Activated CD4-positive, alpha-beta T cell treated with anti-CD3 and anti-CD28 coated beads, Interleukin-2, amount 10 ng/mL, durations not matched to agents 24 days and 14 days (primary cell): ENCODE data around the gene CXCL14. TPM values are rescaled to one million over a fixed set of nuclear protein-coding genes. Genes with fewer than 3 reads are reported as not detected.

ENCODE experiments used
- DNase-seq: peaks from one replicate; pipeline ENCODE4 v3.0.0; 2022
- H3K27ac Mint-ChIP-seq: one replicate; pipeline ENCODE4 v1.8.0; 2022; ENCODE audit warnings: mild to moderate bottlenecking, mixed read lengths
- H3K27me3 Mint-ChIP-seq: one replicate; pipeline ENCODE4 v1.8.0; 2022; ENCODE audit warnings: mixed read lengths
- H3K36me3 Mint-ChIP-seq: one replicate; pipeline ENCODE4 v1.8.0; 2022; ENCODE audit warnings: low read depth, mild to moderate bottlenecking, mixed read lengths
- H3K4me1 Mint-ChIP-seq: one replicate; pipeline ENCODE4 v1.8.0; 2021; ENCODE audit warnings: mixed read lengths
- H3K4me3 Mint-ChIP-seq: one replicate; pipeline ENCODE4 v1.8.0; 2022; ENCODE audit warnings: mild to moderate bottlenecking, moderate library complexity, mixed read lengths
- H3K9me3 Mint-ChIP-seq: one replicate; pipeline ENCODE4 v1.8.0; 2021; ENCODE audit warnings: mixed read lengths
- intact Hi-C: fragments of 100-400 bp; cut with micrococcal nuclease; formaldehyde crosslinking; loops from one replicate; pipeline ENCODE4 v1.15.1; 2023
- total RNA-seq: library from RNA; stranded (reverse); gene quantifications from 2 replicates; pipeline ENCODE4 v1.2.3, GENCODE V29; 2022

Gene CXCL14
- total RNA-seq, 1 donor from 2014 or later, result not detected

DNA sequence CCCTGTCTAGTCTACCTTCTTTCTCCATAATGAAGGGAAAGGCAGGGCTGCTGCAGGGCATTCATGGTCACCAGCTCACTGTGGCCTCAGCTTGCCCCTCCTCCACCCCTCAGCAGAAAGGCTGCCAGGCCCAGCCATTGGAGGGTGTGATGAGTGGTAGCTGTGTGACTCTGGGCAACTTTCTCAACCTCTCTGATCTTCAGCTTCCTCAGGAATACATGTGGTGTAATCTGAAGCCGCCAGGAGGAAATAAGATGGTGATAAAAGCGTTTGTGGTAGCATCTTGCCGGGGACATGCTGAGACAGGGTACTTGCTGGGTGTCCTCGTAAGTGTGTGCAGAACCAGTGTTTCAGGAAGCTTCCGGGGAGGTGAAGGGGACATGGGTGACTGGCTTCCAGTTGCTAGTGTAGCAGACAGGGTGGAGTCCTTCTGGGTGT lies 9.8 kb downstream of the CXCL14 start:
- Mint-ChIP-seq H3K4me3 (no peak overlapping the region), H3K36me3 (no peaks in the 10 kb centered on the region), H3K9me3 (no peaks in the 10 kb centered on the region), H3K4me1 (peaks cover 3% of the 10 kb centered on the region), H3K27me3 (peaks cover 8% of the 10 kb centered on the region), H3K27ac (no peak overlapping the region)
- intact Hi-C loops, result loop anchor here (5.0 kb wide), 1 partner anchor 102 kb away; no protein-coding TSS in a partner anchor
- no peak for DNase-seq

GRCh38 chr5:135568246-135568645 lies 10.5 kb downstream of the CXCL14 start:
- intact Hi-C loops, result loop anchor here (5.0 kb wide), 1 partner anchor 101 kb away; no protein-coding TSS in a partner anchor
- peaks cover 8% of the 10 kb centered on the region for H3K27me3 Mint-ChIP-seq
- no peak overlapping the region for H3K4me3 Mint-ChIP-seq
- no peak for DNase-seq
- no peak overlapping the region for H3K27ac Mint-ChIP-seq
- peaks cover 3% of the 10 kb centered on the region for H3K4me1 Mint-ChIP-seq
- no peaks in the 10 kb centered on the region for H3K36me3 Mint-ChIP-seq
- H3K9me3 Mint-ChIP-seq, result no peaks in the 10 kb centered on the region

GRCh38 chr5:135567661-135568060 lies 11.1 kb downstream of the CXCL14 start:
- no peaks in the 10 kb centered on the region for H3K9me3 Mint-ChIP-seq

DNA sequence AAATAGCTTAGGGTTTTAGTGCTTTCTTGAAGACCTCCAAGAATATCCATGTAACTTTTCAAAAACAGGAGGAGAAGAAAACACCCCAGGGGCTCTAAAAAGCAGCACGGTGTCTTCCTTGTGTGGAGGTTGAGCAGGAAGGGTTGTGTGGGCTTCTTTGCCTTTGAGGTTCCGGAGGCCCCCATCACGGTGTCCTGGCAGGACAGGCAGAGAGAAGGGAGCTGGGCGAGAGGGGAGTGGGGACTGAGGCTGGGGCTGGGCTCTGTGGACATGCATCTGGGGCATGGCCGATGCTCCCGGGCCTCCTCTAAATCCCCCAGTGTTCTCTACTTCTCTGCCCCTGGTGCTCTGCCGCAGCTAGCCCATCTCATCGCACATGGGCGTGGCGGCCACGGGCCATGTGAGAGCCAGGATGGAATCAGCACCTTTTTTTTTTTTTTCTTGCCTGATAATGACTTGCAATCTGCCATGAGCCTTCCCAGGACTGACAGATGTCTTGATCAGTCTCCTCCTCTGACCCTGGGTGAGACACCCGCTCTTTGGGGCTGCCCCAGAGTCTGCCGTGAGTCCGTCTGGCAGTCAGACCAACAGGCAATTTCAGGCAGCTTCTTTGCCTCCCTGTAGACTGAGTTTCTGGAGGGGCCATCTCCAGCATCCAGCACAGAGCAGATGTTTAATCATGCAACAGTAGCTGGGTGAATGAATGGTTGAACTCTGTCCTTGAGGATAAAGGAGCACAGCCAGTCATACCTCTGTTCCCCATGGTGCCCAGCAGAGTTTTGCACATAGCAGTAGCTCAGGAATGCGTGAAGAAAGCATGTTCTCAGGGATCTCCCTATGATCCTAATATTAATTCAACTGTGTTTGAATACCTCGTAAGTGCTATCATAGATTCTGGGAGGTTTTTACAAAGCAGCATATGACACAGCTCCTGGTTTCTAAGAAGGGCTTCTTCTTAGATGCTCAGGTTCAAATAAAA lies 12.1 kb downstream of the CXCL14 start:
- Mint-ChIP-seq H3K4me1 (peaks cover 3% of the 10 kb centered on the region), H3K27me3 (peaks cover 10% of the 10 kb centered on the region), H3K36me3 (no peaks in the 10 kb centered on the region), H3K27ac (no peak overlapping the region), H3K9me3 (no peaks in the 10 kb centered on the region), H3K4me3 (no peak overlapping the region)
- no peak for DNase-seq
- intact Hi-C loops, result loop anchor here (5.0 kb wide), 1 partner anchor 99 kb away; no protein-coding TSS in a partner anchor

More at GRCh38 chr5:135567661-135568060, 11.1 kb downstream of the CXCL14 start:
- H3K27ac Mint-ChIP-seq, result no peak overlapping the region
- no peak overlapping the region for H3K4me3 Mint-ChIP-seq
- intact Hi-C loops, result loop anchor here (5.0 kb wide), 1 partner anchor 100 kb away; no protein-coding TSS in a partner anchor
- H3K36me3 Mint-ChIP-seq, result no peaks in the 10 kb centered on the region
- H3K27me3 Mint-ChIP-seq, result peaks cover 8% of the 10 kb centered on the region
- DNase-seq, result no peak
- peaks cover 3% of the 10 kb centered on the region for H3K4me1 Mint-ChIP-seq

DNA sequence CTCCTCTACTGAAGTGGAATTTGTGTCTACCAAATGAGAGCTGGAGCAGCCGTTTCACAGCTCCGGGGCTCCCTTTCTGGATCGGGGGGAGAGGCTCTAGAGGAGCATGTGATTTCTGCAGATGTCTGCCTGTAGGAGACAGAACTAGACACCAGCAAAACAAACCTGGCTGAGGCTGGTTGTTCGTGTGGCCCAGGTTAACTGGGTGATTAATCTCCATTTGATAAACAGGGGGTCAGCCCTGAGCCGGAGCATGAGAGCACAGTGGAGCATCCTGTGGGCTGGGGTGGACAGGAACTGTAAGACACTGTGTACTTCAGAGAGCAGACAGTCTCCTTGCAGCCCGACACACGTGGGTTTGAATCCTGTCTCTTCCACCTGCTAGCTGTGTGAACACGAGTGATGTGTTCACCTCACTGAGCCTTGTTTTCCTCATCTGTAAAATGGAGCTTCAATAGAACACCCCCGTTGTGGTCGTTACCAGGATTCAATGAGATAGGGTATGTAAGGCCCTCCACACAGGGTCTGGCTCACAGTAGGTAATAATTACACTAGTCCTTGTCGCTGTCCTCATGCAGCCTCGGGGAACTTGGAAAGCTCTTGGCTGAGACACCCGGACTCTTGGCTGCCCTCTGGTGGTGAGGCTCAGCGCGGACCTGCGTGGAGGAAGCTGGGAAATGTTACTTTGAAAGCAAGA lies 12.9 kb downstream of the CXCL14 start:
- peaks cover 5% of the 10 kb centered on the region for H3K4me1 Mint-ChIP-seq
- H3K36me3 Mint-ChIP-seq, result no peaks in the 10 kb centered on the region
- H3K27me3 Mint-ChIP-seq, result peaks cover 10% of the 10 kb centered on the region
- DNase-seq, result peak; percentile 91
- no peak overlapping the region for H3K27ac Mint-ChIP-seq
- intact Hi-C loops, result loop anchor here (5.0 kb wide), 1 partner anchor 99 kb away; no protein-coding TSS in a partner anchor
- no peaks in the 10 kb centered on the region for H3K9me3 Mint-ChIP-seq
- H3K4me3 Mint-ChIP-seq, result no peak overlapping the region

DNA sequence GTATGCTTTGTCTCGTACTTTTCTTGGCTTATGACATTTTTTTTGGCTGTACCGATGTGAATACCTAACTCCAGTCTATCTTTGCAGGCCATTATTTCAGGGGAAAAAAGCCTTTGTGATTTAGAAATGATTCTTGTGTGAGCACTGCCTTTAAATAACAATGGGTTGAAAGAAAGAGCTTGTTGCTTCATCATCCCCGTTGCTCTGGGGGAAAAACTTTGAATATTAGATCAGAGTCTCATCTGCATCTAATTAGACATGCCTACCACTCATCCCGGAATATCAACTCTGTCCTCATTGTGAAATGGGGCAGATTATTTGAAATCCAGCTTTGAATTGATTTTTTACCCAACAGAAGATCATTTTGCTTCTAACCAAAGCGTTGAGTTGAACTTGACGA lies 13.5 kb downstream of the CXCL14 start:
- no peaks in the 10 kb centered on the region for H3K36me3 Mint-ChIP-seq
- DNase-seq, result no peak
- H3K4me1 Mint-ChIP-seq, result peaks cover 8% of the 10 kb centered on the region
- intact Hi-C loops, result loop anchor here (5.0 kb wide), 1 partner anchor 98 kb away; no protein-coding TSS in a partner anchor
- H3K27ac Mint-ChIP-seq, result no peak overlapping the region
- H3K27me3 Mint-ChIP-seq, result peaks cover 12% of the 10 kb centered on the region
- no peaks in the 10 kb centered on the region for H3K9me3 Mint-ChIP-seq
- H3K4me3 Mint-ChIP-seq, result no peak overlapping the region

- Mint-ChIP-seq H3K36me3 (no peaks in the 10 kb centered on the region), H3K27me3 (peaks cover 14% of the 10 kb centered on the region), H3K4me1 (peaks cover 8% of the 10 kb centered on the region), H3K9me3 (no peaks in the 10 kb centered on the region), H3K27ac (no peak overlapping the region), H3K4me3 (no peak overlapping the region)
- DNase-seq, result no peak
- intact Hi-C loops, result no loop called here
Measured at GRCh38 chr5:135564331-135564730, 14.5 kb downstream of the CXCL14 start.

GRCh38 chr5:135561266-135561665 lies 17.5 kb downstream of the CXCL14 start:
- intact Hi-C loops, result loop anchor here (2.0 kb wide), 1 partner anchor 270 kb away; no protein-coding TSS in a partner anchor
- Mint-ChIP-seq H3K4me1 (peaks cover 6% of the 10 kb centered on the region), H3K9me3 (no peaks in the 10 kb centered on the region), H3K4me3 (no peak overlapping the region), H3K36me3 (no peaks in the 10 kb centered on the region), H3K27ac (no peak overlapping the region), H3K27me3 (peaks cover 30% of the 10 kb centered on the region)
- no peak for DNase-seq

- no peak overlapping the region for H3K27ac Mint-ChIP-seq
Measured at GRCh38 chr5:135560858-135561257, 17.9 kb downstream of the CXCL14 start.

DNA sequence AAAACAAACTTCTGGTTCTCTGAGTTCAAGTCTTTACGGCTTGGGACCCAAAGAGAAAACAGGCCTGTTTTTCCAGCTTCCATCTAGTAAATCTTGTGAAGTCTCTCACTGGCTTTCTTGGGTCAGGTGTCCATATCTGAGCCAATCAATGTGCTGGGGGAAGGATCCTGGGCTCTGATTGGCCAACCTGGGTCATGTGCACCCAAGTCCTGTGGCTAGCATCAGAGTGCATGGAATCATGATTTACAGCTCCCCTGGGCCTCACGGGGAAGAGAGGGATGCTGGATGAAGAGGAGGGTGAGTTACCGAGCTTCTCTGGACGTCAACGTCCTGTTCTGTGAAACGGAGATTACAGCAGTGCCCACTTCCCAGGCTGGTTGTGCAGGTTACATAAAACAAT lies 19.4 kb downstream of the CXCL14 start:
- Mint-ChIP-seq H3K27ac (no peak overlapping the region), H3K4me1 (peaks cover 5% of the 10 kb centered on the region), H3K27me3 (peaks cover 31% of the 10 kb centered on the region), H3K9me3 (no peaks in the 10 kb centered on the region), H3K4me3 (no peak overlapping the region), H3K36me3 (no peaks in the 10 kb centered on the region)
- DNase-seq, result no peak
- intact Hi-C loops, result no loop called here

More at GRCh38 chr5:135560858-135561257, 17.9 kb downstream of the CXCL14 start:
- H3K4me3 Mint-ChIP-seq, result no peak overlapping the region
- H3K36me3 Mint-ChIP-seq, result no peaks in the 10 kb centered on the region
- intact Hi-C loops, result loop anchor here (2.0 kb wide), 1 partner anchor 270 kb away; no protein-coding TSS in a partner anchor
- peaks cover 5% of the 10 kb centered on the region for H3K4me1 Mint-ChIP-seq
- H3K9me3 Mint-ChIP-seq, result no peaks in the 10 kb centered on the region
- H3K27me3 Mint-ChIP-seq, result peaks cover 32% of the 10 kb centered on the region
- DNase-seq, result peak; percentile 91

- no peaks in the 10 kb centered on the region for H3K9me3 Mint-ChIP-seq
- no peak for DNase-seq
- intact Hi-C loops, result no loop called here
- H3K4me3 Mint-ChIP-seq, result no peak overlapping the region
- no peak overlapping the region for H3K27ac Mint-ChIP-seq
- no peaks in the 10 kb centered on the region for H3K36me3 Mint-ChIP-seq
- peaks cover 35% of the 10 kb centered on the region for H3K27me3 Mint-ChIP-seq
- H3K4me1 Mint-ChIP-seq, result peaks cover 5% of the 10 kb centered on the region
Measured at GRCh38 chr5:135557076-135557838, 21.5 kb downstream of the CXCL14 start.

- H3K4me3 Mint-ChIP-seq, result no peak overlapping the region
- H3K27me3 Mint-ChIP-seq, result peaks cover 38% of the 10 kb centered on the region
- intact Hi-C loops, result no loop called here
- no peak overlapping the region for H3K27ac Mint-ChIP-seq
- no peaks in the 10 kb centered on the region for H3K36me3 Mint-ChIP-seq
- no peaks in the 10 kb centered on the region for H3K9me3 Mint-ChIP-seq
- DNase-seq, result no peak
- peaks cover 5% of the 10 kb centered on the region for H3K4me1 Mint-ChIP-seq
Measured at GRCh38 chr5:135556620-135557019, 22.2 kb downstream of the CXCL14 start.

DNA sequence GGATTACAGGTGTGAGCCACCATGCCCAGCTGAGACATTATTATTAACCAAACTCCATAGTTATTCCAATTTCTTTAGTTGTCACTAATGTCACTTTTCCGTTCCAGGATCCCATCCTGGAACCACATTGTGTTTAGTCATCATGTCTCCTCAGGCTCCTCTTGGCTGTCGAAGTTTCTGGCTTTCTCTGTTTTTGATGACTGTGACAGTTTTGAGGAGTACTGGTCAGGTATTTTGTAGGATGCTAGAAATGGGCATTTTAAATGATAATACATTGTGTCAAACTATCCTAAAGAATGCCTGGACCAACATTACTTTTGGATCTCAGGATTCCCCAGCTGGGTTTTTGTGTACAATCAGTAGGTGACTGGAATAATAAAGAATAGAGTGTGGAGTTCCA lies 23.3 kb downstream of the CXCL14 start:
- Mint-ChIP-seq H3K4me3 (no peak overlapping the region), H3K27me3 (peaks cover 41% of the 10 kb centered on the region), H3K36me3 (no peaks in the 10 kb centered on the region), H3K4me1 (peaks cover under 1% of the 10 kb centered on the region), H3K9me3 (no peaks in the 10 kb centered on the region), H3K27ac (no peak overlapping the region)
- DNase-seq, result no peak
- intact Hi-C loops, result no loop called here
